ENCODE results near the gene F12. TPM values are rescaled to one million over a fixed set of nuclear protein-coding genes. Genes with fewer than 3 reads are reported as not detected.
A peak's percentile ranks its signal among the peaks of the same experiment; 100 is the strongest.

F12 gene
- total RNA-seq, 2 donors from 2014 or later: 0.43 TPM; not detected in 1

GRCh38 chr5:177455661-177456590, 46.6 kb upstream of the F12 start:
- Histone ChIP-seq H3K9me3 (no peaks in the 10 kb centered on the region), H3K27me3 (no peaks in the 10 kb centered on the region), H3K36me3 (peaks cover 10% of the 10 kb centered on the region), H3K4me3 (peak overlapping the region; percentile 64 to 66), H3K27ac (peak overlapping the region; percentile 79 to 84), H3K4me1 (peaks cover 0 to 39% of the 10 kb centered on the region in 2 donors)
- TF ChIP-seq CTCF (IDR thresholded peaks at IDR 0.05): peak; percentile 91 to 96
- DNase-seq (ENCODE audit: low spot score): peak; percentile 97

- no peak for DNase-seq (ENCODE audit: low spot score)
- Histone ChIP-seq H3K9me3 (no peaks in the 10 kb centered on the region), H3K4me1 (peaks cover 0 to 43% of the 10 kb centered on the region in 2 donors), H3K36me3 (peaks cover 5% of the 10 kb centered on the region), H3K27ac (peak overlapping the region; percentile 79 to 84), H3K27me3 (no peaks in the 10 kb centered on the region), H3K4me3 (peak overlapping the region; percentile 64 to 66)
- peak; percentile 68 to 78 for TF ChIP-seq CTCF (IDR thresholded peaks at IDR 0.05)
These were observed 45.8 kb upstream of the F12 start for GRCh38 chr5:177455036-177455660.

- DNase-seq (ENCODE audit: low spot score): peak; percentile 95
- H3K9me3 ChIP-seq: no peaks in the 10 kb centered on the region
- H3K36me3 ChIP-seq: no peaks in the 10 kb centered on the region
- no peaks in the 10 kb centered on the region for H3K27me3 ChIP-seq
- peak overlapping the region; percentile 64 to 66 for H3K4me3 ChIP-seq
- TF ChIP-seq CTCF (IDR thresholded peaks at IDR 0.05): peak; percentile 93 to 96
- peak overlapping the region; percentile 79 to 84 for H3K27ac ChIP-seq
- H3K4me1 ChIP-seq: peaks cover 0 to 43% of the 10 kb centered on the region in 2 donors
These were observed 45.2 kb upstream of the F12 start for GRCh38 chr5:177454397-177455035.

- peaks cover 0 to 43% of the 10 kb centered on the region in 2 donors for H3K4me1 ChIP-seq
- H3K27me3 ChIP-seq: no peaks in the 10 kb centered on the region
- DNase-seq (ENCODE audit: low spot score): no peak
- no peaks in the 10 kb centered on the region for H3K9me3 ChIP-seq
- no peak for TF ChIP-seq CTCF (IDR thresholded peaks at IDR 0.05)
- no peaks in the 10 kb centered on the region for H3K36me3 ChIP-seq
- peak overlapping the region; percentile 64 to 66 for H3K4me3 ChIP-seq
- H3K27ac ChIP-seq: no peak overlapping the region
These were observed 44.6 kb upstream of the F12 start for GRCh38 chr5:177453852-177454396.

- no peak for DNase-seq (ENCODE audit: low spot score)
- Histone ChIP-seq H3K27me3 (no peaks in the 10 kb centered on the region), H3K4me1 (peaks cover 0 to 49% of the 10 kb centered on the region in 2 donors), H3K4me3 (no peak overlapping the region), H3K36me3 (no peaks in the 10 kb centered on the region), H3K9me3 (no peaks in the 10 kb centered on the region), H3K27ac (no peak overlapping the region)
- TF ChIP-seq CTCF (IDR thresholded peaks at IDR 0.05): no peak
These were observed 43.6 kb upstream of the F12 start for GRCh38 chr5:177452688-177453638.
